Measurements from ENCODE around the gene SLC20A1. TPM values are rescaled to one million over a fixed set of nuclear protein-coding genes. Genes with fewer than 3 reads are reported as not detected.

The SLC20A1 gene
- total RNA-seq, 4 donors from 2014 or later, result 9.4 to 173 (median 148) TPM

GRCh38 chr2:112633708-112634107, 12.0 kb upstream of the SLC20A1 start:
- Histone ChIP-seq H3K36me3 (no peaks in the 10 kb centered on the region), H3K4me3 (no peak overlapping the region), H3K4me1 (peaks cover 0 to 29% (median 3%) of the 10 kb centered on the region in 4 donors), H3K27ac (no peak overlapping the region), H3K27me3 (peaks cover 3% of the 10 kb centered on the region), H3K9me3 (no peaks in the 10 kb centered on the region)
- in situ Hi-C loops (cut with MboI; ENCODE audit: low pct_ligation_motif_present in 1 of 4, low pct_unique_long_range_greater_than_20kb in 1 of 4, low sequenced_read_pairs in 3 of 4), result no loop called here
- no peak for TF ChIP-seq POLR2AphosphoS5 (IDR thresholded peaks at IDR 0.05)
- TF ChIP-seq EP300 (IDR thresholded peaks at IDR 0.05; ENCODE audit: low read depth), result no peak
- TF ChIP-seq, protein P1, sequence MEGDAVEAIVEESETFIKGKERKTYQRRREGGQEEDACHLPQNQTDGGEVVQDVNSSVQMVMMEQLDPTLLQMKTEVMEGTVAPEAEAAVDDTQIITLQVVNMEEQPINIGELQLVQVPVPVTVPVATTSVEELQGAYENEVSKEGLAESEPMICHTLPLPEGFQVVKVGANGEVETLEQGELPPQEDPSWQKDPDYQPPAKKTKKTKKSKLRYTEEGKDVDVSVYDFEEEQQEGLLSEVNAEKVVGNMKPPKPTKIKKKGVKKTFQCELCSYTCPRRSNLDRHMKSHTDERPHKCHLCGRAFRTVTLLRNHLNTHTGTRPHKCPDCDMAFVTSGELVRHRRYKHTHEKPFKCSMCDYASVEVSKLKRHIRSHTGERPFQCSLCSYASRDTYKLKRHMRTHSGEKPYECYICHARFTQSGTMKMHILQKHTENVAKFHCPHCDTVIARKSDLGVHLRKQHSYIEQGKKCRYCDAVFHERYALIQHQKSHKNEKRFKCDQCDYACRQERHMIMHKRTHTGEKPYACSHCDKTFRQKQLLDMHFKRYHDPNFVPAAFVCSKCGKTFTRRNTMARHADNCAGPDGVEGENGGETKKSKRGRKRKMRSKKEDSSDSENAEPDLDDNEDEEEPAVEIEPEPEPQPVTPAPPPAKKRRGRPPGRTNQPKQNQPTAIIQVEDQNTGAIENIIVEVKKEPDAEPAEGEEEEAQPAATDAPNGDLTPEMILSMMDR (IDR thresholded peaks at IDR 0.05), result no peak
- no peak for TF ChIP-seq POLR2A (IDR thresholded peaks at IDR 0.05)
- intact Hi-C loops (cut with DNase I; ENCODE audit: low total_unique reads), result no loop called here
- WGBS, 2 donors (ENCODE audit: low coverage in 1 of 2), result 91 to 95% methylated on average over 4 to 5 of the region's 5 CpGs
- peak; percentile 3 for DNase-seq

- H3K4me3 ChIP-seq, result no peak overlapping the region
- in situ Hi-C loops (cut with MboI; ENCODE audit: low pct_ligation_motif_present in 1 of 4, low pct_unique_long_range_greater_than_20kb in 1 of 4, low sequenced_read_pairs in 3 of 4) (no loop called here), intact Hi-C loops (cut with DNase I; ENCODE audit: low total_unique reads) (no loop called here)
- peaks cover 3% of the 10 kb centered on the region for H3K27me3 ChIP-seq
- H3K27ac ChIP-seq, result no peak overlapping the region
- H3K36me3 ChIP-seq, result no peaks in the 10 kb centered on the region
- 83 to 98% methylated on average over 8 to 16 of the region's 16 CpGs for WGBS, 2 donors (ENCODE audit: low coverage in 1 of 2)
- H3K4me1 ChIP-seq, result peaks cover 0 to 34% (median 5%) of the 10 kb centered on the region in 4 donors
- no peaks in the 10 kb centered on the region for H3K9me3 ChIP-seq
- peak; percentile 11 for DNase-seq
- TF ChIP-seq, protein P1 (IDR thresholded peaks at IDR 0.05), result no peak
- TF ChIP-seq POLR2AphosphoS5 (IDR thresholded peaks at IDR 0.05) (no peak), EP300 (IDR thresholded peaks at IDR 0.05; ENCODE audit: low read depth) (no peak), POLR2A (IDR thresholded peaks at IDR 0.05) (no peak)
These were observed 11.4 kb upstream of the SLC20A1 start for GRCh38 chr2:112634153-112634873.

- peaks cover 3% of the 10 kb centered on the region for H3K27me3 ChIP-seq
- no peaks in the 10 kb centered on the region for H3K9me3 ChIP-seq
- no peak overlapping the region for H3K27ac ChIP-seq
- DNase-seq, result no peak
- in situ Hi-C loops (cut with MboI; ENCODE audit: low pct_ligation_motif_present in 1 of 4, low pct_unique_long_range_greater_than_20kb in 1 of 4, low sequenced_read_pairs in 3 of 4), result no loop called here
- intact Hi-C loops (cut with DNase I; ENCODE audit: low total_unique reads), result no loop called here
- peaks cover 0 to 34% (median 5%) of the 10 kb centered on the region in 4 donors for H3K4me1 ChIP-seq
- no peak overlapping the region for H3K4me3 ChIP-seq
- TF ChIP-seq POLR2AphosphoS5 (IDR thresholded peaks at IDR 0.05), result no peak
- TF ChIP-seq POLR2A (IDR thresholded peaks at IDR 0.05), result no peak
- TF ChIP-seq EP300 (IDR thresholded peaks at IDR 0.05; ENCODE audit: low read depth), result no peak
- TF ChIP-seq, protein P1 (IDR thresholded peaks at IDR 0.05), result no peak
- H3K36me3 ChIP-seq, result no peaks in the 10 kb centered on the region
- 86 to 90% methylated on average over 4 to 6 of the region's 6 CpGs for WGBS, 2 donors (ENCODE audit: low coverage in 1 of 2)
These were observed 10.9 kb upstream of the SLC20A1 start for GRCh38 chr2:112634874-112635157.

- H3K27ac ChIP-seq, result no peak overlapping the region
- no peaks in the 10 kb centered on the region for H3K9me3 ChIP-seq
- DNase-seq, result peak; percentile 18
- WGBS, 2 donors (ENCODE audit: low coverage in 1 of 2), result 65 to 77% methylated on average over 7 of the region's 7 CpGs
- no peaks in the 10 kb centered on the region for H3K36me3 ChIP-seq
- in situ Hi-C loops (cut with MboI; ENCODE audit: low pct_ligation_motif_present in 1 of 4, low pct_unique_long_range_greater_than_20kb in 1 of 4, low sequenced_read_pairs in 3 of 4), result no loop called here
- peaks cover 0 to 34% (median 3%) of the 10 kb centered on the region in 4 donors for H3K4me1 ChIP-seq
- TF ChIP-seq POLR2AphosphoS5 (IDR thresholded peaks at IDR 0.05) (no peak), EP300 (IDR thresholded peaks at IDR 0.05; ENCODE audit: low read depth) (no peak), POLR2A (IDR thresholded peaks at IDR 0.05) (no peak)
- TF ChIP-seq, protein P1 (IDR thresholded peaks at IDR 0.05), result no peak
- no peaks in the 10 kb centered on the region for H3K27me3 ChIP-seq
- no peak overlapping the region for H3K4me3 ChIP-seq
- intact Hi-C loops (cut with DNase I; ENCODE audit: low total_unique reads), result no loop called here
These were observed 9.0 kb upstream of the SLC20A1 start for GRCh38 chr2:112636605-112637288.
